G401.6 (cell line): ENCODE measurements around the gene RCAN1.

Experiments used
- FAIRE-seq: peaks from 2 replicates; lab custom pipeline; 2012; peaks lifted over from hg19 to GRCh38; lab: Jason Lieb, UNC

The RCAN1 gene

GRCh38 chr21:34598931-34599400 lies 15.9 kb downstream of the RCAN1 start:
- no peak for FAIRE-seq

GRCh38 chr21:34597406-34597805 lies 17.5 kb downstream of the RCAN1 start:
- FAIRE-seq: no peak

- no peak for FAIRE-seq
Observed at GRCh38 chr21:34596561-34597271, 18.2 kb downstream of the RCAN1 start.

- no peak for FAIRE-seq
Observed at GRCh38 chr21:34595457-34595856, 19.5 kb downstream of the RCAN1 start.

- no peak for FAIRE-seq
Observed at GRCh38 chr21:34594566-34595234, 20.2 kb downstream of the RCAN1 start.

GRCh38 chr21:34593954-34594531 lies 20.9 kb downstream of the RCAN1 start:
- FAIRE-seq: no peak

GRCh38 chr21:34593423-34593822 lies 21.5 kb downstream of the RCAN1 start:
- FAIRE-seq: no peak

- FAIRE-seq: no peak
Observed at GRCh38 chr21:34592120-34592955, 22.6 kb downstream of the RCAN1 start.

GRCh38 chr21:34590520-34590919 lies 24.4 kb downstream of the RCAN1 start:
- FAIRE-seq: no peak

GRCh38 chr21:34589511-34590282 lies 25.2 kb downstream of the RCAN1 start:
- no peak for FAIRE-seq

GRCh38 chr21:34583926-34584563 lies 30.9 kb downstream of the RCAN1 start:
- FAIRE-seq: no peak

GRCh38 chr21:34582506-34583150 lies 32.3 kb downstream of the RCAN1 start:
- FAIRE-seq: no peak

GRCh38 chr21:34580181-34580700 lies 34.7 kb downstream of the RCAN1 start:
- no peak for FAIRE-seq

- FAIRE-seq: no peak
Observed at GRCh38 chr21:34579411-34579810, 35.5 kb downstream of the RCAN1 start.

- no peak for FAIRE-seq
Observed at GRCh38 chr21:34576041-34576511, 38.8 kb downstream of the RCAN1 start.

- FAIRE-seq: no peak
Observed at GRCh38 chr21:34574601-34575529, 40.0 kb downstream of the RCAN1 start.

GRCh38 chr21:34571994-34572393 lies 42.9 kb downstream of the RCAN1 start:
- FAIRE-seq: no peak

- no peak for FAIRE-seq
Observed at GRCh38 chr21:34570313-34570712, 44.6 kb downstream of the RCAN1 start.

- no peak for FAIRE-seq
Observed at GRCh38 chr21:34569381-34569979, 45.4 kb downstream of the RCAN1 start.
